Activated CD4-positive, alpha-beta T cell treated with anti-CD3 and anti-CD28 coated beads, Interleukin-2, Interleukin-4, amounts not matched to agents 100 ng/mL and 50 ng/mL, durations not matched to agents 16 hours and 8 hours (primary cell): ENCODE results near the gene FAM171A2.
A peak's percentile ranks its signal among the peaks of the same experiment; 100 is the strongest.

Experiments
- DNase-seq: peaks from one replicate; pipeline ENCODE4 v3.0.0-alpha.2; 2020; ENCODE audit warnings: low spot score

Gene FAM171A2

DNA sequence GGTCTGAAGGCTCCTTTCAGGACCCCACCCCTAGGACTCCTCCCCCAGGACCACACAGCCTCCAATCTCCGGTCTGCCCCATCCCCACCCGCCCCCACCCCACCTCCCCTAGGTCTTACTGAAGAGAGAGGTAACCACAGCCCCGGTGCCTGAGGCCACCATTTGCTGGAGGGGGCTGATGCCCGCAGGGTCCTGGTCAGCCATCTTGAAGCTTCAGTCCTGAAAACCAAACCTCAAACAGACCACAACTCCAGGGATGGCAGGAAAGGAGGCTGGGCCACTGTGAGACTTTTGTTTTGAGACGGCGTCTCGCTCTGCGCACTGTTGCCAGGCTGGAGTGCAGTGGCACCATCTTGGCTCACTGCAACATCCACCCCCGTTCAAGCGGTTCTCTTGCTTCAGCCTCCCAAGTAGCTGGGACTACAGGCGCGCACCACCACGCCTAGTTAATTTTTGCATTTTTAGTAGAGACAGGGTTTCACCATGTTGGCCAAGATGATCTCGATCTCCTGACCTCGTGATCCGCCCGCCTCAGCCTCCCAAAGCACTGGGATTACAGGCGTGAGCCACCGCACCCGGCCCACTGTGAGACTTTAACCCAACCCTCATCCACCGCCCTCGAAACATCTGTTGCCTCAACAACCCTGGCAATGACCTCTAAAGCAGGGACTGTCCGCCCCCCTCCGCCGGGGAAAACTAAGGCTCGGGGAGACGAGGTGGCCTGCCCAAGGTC, 40.1 kb downstream of the FAM171A2 start:
- no peak for DNase-seq

- DNase-seq: no peak
Observed at GRCh38 chr17:44322236-44322895, 41.3 kb downstream of the FAM171A2 start.

DNA sequence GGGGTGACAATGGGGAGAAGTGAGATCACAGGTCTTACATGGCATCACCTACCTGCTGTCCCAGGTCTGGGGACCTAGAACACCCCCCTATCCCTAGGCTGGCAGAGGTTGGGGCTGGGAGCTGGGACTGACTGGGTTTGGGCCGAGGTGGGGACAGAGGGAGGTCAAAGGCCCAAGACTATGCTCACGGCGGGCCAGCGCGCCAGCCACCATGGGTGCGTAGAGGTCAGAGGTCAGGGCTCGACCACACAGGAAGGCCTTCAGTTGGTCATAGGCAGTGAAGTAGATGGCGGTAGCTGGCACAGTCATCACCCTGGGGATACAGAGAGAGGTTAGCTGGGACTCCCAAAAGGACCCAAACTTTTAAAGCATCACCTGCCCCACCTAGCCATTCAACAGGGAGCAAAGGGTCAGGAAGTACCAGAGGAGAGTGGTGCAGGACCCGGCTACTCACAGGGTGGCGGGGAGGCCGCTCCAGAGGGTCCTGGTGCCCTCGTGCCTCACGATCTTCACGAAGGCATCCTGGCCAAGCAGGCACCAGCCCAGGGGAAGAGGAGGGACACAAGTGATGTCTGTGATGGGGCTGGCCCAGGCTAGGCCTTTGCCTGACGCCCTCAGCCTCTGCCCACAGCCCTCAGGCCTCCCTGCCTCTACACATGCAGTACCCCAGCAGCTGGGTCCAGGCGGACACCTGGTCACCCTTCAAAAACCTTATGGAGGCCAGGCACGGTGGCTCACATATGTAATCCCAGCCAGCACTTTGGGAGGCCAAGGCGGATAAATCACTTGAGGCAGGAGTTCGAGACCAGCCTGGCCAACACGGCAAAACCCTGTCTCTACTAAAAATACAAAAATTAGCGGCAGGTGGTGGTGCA, 42.2 kb downstream of the FAM171A2 start:
- no peak for DNase-seq

DNA sequence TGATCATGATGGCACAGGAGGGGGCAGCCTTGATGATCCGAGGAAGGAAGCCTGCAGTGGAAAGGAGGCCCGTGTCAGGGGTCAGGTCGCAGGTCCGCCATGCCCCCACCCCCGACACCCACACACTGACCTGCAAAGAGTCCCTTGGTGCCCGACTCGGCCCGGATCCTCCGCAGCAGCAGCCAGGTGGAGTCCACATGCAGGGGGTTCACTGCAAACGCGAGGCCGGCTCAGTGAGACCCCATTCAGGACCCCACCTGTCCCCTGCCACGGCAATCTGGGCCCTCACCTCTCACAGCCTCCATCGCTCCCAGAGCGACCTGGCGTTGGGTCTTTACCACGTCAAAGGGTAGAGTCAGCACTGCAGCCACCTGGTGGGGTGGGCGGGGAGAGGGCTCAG, 43.6 kb downstream of the FAM171A2 start:
- DNase-seq: no peak

DNA sequence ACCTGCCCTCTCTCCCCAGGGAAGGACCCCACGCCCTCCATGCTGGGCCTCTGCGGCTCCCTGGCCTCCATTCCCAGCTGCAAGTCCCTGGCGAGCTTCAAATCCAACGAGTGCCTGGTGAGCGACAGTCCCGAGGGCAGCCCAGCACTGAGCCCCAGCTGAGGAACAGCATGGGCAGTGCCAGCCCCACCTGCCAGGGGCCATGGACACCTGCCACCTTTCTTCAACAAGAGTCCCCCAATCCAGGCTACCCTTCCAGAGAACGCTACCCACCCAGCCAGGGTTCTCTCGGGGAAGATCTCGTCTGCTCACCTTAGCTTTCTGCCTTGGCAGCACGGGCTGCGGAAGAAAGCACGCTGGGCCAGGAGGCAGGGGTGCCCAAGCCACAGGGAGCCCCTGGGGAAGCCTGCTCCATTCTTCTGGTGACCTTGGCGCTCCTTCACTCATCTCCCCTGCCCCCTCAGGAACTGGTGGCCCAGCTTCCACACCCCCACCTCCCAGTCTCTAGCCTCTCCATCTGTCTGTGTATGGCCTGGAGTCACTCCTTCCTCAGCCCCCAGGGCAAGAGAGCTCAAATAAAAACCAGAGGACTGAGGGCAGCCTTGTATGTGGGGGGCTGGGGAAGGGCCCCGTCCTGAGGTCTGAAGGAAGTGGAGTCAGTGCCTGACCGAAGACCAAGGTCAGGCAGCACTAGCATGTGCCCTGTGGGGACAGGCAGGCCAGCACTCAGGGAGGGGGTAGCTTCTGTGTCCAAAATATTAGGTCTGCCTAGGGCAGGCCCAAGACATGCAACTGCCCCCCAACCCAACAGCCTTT, 45.4 kb downstream of the FAM171A2 start:
- no peak for DNase-seq

DNA sequence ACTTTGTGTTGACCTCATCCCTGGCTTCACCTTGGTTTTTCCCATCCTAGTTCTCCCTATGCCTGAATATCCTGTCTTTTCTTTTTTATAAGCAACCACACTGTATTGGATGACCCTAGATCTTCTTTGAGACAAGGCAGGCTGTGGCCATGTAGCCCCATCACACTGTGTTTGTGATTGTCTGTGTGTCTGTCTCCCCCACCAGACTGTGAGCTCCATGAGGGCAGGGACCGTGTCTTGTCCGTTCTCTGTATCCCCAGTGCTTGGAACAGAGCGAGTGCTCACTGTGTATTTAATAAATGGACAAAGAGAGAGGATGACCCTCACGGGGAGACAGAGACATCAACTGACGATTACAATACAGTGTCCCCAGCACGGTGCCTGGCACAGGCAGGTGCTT, 46.1 kb downstream of the FAM171A2 start:
- DNase-seq: no peak

GRCh38 chr17:44315760-44316731, 47.6 kb downstream of the FAM171A2 start:
- DNase-seq: no peak

- DNase-seq: peak; percentile 35
Observed at GRCh38 chr17:44314869-44315661, 48.6 kb downstream of the FAM171A2 start.

DNA sequence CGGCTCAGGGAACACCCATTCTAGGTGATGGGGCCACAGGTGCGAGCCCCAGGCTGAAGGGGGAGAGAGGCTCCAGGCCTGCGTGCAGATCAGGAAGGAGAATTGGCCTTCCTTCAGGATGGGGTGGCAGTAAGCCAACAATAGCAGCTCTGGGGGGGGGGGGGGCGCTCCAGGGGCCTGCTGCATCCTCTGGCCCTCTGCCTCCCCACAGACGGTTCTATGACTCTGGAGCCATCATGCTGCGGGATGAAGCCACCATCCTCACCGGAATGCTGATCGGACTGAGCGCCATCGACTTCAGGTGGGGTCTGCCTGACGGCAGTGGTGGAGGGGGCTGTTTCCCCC, 49.2 kb downstream of the FAM171A2 start:
- no peak for DNase-seq

- DNase-seq: no peak
Observed at GRCh38 chr17:44314031-44314430, 49.6 kb downstream of the FAM171A2 start.

GRCh38 chr17:44312396-44313104, 51.1 kb downstream of the FAM171A2 start:
- DNase-seq: no peak

GRCh38 chr17:44311562-44312181, 52.0 kb downstream of the FAM171A2 start:
- DNase-seq: no peak

- DNase-seq: no peak
Observed at GRCh38 chr17:44310609-44311376, 52.9 kb downstream of the FAM171A2 start.

GRCh38 chr17:44310188-44310587, 53.5 kb downstream of the FAM171A2 start:
- DNase-seq: no peak

DNA sequence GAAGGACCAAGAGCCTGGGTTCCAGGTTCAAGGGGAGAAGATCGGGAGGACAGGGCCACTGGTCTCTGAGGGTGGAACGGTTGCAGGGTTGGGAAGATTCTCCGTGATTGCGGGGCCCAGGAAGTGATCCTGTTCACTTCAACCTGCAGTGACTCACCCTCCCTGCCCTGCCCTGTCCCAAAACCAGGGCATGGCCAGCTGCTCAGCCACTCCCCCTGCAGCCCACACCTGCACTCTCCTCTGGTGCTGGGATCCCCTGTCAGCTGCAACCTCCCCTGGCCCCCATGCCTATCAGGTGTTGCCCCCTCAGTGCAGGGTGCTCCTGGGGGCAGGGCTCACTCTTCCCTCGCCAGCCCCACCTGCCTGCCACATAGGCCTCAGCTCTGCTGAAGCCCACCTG, 54.2 kb downstream of the FAM171A2 start:
- DNase-seq: no peak

GRCh38 chr17:44308865-44309264, 54.8 kb downstream of the FAM171A2 start:
- DNase-seq: no peak

- peak; percentile 69 for DNase-seq
Observed at GRCh38 chr17:44308320-44308818, 55.3 kb downstream of the FAM171A2 start, which contains the start of gene RUNDC3A. RUNDC3A (plus strand) TSS chr17:44308601; CDS start chr17:44308833, 232 bp downstream.
